Urinary bladder (tissue), 4 donors: ENCODE results near the gene SPACDR. TPM values are rescaled to one million over a fixed set of nuclear protein-coding genes. Genes with fewer than 3 reads are reported as not detected.

Experiments used
- DNase-seq: peaks from one replicate; pipeline ENCODE4 v3.0.0-alpha.2; 2015; ENCODE audit errors: extremely low spot score
- H3K27ac ChIP-seq: one replicate; pipeline ENCODE4 v1.5.1; 2013; ENCODE audit warnings: low read depth, mild to moderate bottlenecking, moderate library complexity
- H3K36me3 ChIP-seq: one replicate; pipeline ENCODE4 v1.6.1; 2013; ENCODE audit warnings: mild to moderate bottlenecking, moderate library complexity; ENCODE audit not compliant: insufficient read depth
- H3K4me1 ChIP-seq: one replicate; pipeline ENCODE4 v1.6.1; 2013; ENCODE audit warnings: mild to moderate bottlenecking, moderate library complexity; ENCODE audit not compliant: insufficient read depth
- H3K4me3 ChIP-seq: one replicate; pipeline ENCODE4 v1.5.1; 2013; ENCODE audit warnings: low read depth, low read length
- WGBS: extraction: QIAGEN DNeasy Blood & Tissue Kit; methylation state at CpG from one replicate; pipeline ENCODE4 v1.1.7; 2013; 5-methylcytosine and 5-hydroxymethylcytosine counted together
- polyA plus RNA-seq: library from polyadenylated mRNA; stranded (reverse); fragments of 200-250 nt; gene quantifications from one replicate; pipeline ENCODE4 v1.2.3, GENCODE V29; 2013
- total RNA-seq: library from RNA; depleted of rRNA; stranded (reverse); fragments of >200 nt; gene quantifications from one replicate; pipeline ENCODE4 v1.2.3, GENCODE V29; 2014
- donor health status: healthy with polysubstance abuse.
- donor health status: healthy.

Gene SPACDR
- total and polyA plus RNA-seq, 2 donors: 0.62 TPM; not detected in 1

DNA sequence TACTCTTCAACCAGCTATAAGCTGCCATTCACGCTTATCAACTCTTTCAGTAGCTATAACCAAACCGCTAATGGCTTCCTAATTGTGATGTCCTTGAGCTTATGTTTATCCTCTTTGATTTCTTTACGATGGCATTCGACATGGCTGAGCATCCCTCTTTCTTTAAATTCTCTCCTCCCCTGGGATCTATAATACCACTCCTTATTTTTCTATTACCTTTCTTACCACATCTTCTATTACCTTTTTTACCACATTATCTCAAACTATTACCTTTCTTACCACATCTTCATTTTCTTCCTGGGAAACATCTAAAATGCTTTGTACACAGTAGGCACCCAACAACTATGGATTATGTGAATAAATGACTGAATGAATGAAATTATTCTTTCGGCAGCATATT lies 48.6 kb downstream of the SPACDR start:
- 83% methylated on average over 5 of the region's 5 CpGs for WGBS
- no peak overlapping the region for H3K4me3 ChIP-seq
- H3K27ac ChIP-seq: no peak overlapping the region
- no peaks in the 10 kb centered on the region for H3K4me1 ChIP-seq
- DNase-seq: no peak
- no peaks in the 10 kb centered on the region for H3K36me3 ChIP-seq

DNA sequence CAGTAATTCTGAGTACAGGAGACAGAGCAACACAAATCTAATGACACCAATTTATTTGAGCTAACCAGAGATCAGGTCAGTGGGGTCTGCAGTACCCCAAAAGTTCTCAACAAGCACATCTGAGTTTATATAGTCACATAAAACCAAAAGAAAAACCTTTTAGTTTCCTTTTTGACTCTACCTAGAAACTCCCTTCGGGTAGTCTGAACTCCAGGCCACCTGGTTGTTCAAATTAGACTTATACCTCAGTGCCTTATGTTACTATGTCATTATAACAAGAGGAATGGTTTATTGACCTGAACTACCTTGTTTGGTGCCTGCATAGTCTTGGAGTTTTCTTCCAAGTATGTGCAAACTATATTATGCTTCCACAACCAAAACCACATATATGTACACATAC lies 50.2 kb downstream of the SPACDR start:
- 90% methylated on average over 1 of the region's 1 CpG for WGBS
- H3K36me3 ChIP-seq: no peaks in the 10 kb centered on the region
- no peak for DNase-seq
- no peak overlapping the region for H3K27ac ChIP-seq
- H3K4me1 ChIP-seq: no peaks in the 10 kb centered on the region
- H3K4me3 ChIP-seq: no peak overlapping the region

DNA sequence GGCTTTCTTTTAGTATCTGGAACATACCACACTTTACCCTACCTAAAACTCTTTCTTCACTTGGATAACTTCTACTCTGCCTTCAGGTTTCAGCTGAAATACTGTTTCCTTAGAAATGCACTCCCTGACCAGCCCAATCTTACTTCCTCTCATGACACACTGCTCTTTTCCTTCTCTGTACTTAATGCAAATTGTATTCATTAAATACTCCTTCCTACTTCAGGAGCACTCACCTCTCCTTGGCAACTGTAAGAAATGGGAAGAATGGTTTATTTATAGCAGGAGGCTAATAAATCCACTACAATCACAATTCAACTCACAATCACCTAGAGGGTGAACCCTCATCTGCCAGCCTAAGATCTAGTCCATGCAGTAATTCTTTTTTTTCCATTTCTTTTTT lies 50.7 kb downstream of the SPACDR start:
- no peak for DNase-seq
- no peak overlapping the region for H3K4me3 ChIP-seq
- H3K27ac ChIP-seq: no peak overlapping the region

DNA sequence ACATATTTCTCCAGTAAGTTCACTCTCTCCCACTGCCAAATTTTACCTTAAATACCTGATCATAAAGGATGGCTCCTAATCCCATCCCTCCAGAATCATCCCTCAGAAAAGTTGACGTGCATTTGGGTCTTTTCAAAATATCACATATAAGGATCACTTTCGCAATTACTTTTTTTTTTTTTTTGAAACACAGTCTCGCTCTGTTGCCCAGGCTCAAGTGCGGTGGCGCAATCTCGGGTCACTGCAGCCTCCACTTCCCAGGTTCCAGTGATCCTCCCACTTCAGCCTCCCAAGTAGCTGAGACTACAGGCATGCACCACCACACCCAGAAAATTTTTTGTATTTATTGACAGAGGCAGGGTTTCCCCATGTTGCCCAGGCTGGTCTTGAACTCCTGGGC lies 53.0 kb downstream of the SPACDR start:
- H3K4me3 ChIP-seq: no peak overlapping the region
- no peaks in the 10 kb centered on the region for H3K36me3 ChIP-seq
- H3K27ac ChIP-seq: no peak overlapping the region
- no peaks in the 10 kb centered on the region for H3K4me1 ChIP-seq
- DNase-seq: no peak
- 96% methylated on average over 6 of the region's 6 CpGs for WGBS

More for the DNA sequence above, 50.7 kb downstream of the SPACDR start:
- H3K4me1 ChIP-seq: no peaks in the 10 kb centered on the region
- no peaks in the 10 kb centered on the region for H3K36me3 ChIP-seq

DNA sequence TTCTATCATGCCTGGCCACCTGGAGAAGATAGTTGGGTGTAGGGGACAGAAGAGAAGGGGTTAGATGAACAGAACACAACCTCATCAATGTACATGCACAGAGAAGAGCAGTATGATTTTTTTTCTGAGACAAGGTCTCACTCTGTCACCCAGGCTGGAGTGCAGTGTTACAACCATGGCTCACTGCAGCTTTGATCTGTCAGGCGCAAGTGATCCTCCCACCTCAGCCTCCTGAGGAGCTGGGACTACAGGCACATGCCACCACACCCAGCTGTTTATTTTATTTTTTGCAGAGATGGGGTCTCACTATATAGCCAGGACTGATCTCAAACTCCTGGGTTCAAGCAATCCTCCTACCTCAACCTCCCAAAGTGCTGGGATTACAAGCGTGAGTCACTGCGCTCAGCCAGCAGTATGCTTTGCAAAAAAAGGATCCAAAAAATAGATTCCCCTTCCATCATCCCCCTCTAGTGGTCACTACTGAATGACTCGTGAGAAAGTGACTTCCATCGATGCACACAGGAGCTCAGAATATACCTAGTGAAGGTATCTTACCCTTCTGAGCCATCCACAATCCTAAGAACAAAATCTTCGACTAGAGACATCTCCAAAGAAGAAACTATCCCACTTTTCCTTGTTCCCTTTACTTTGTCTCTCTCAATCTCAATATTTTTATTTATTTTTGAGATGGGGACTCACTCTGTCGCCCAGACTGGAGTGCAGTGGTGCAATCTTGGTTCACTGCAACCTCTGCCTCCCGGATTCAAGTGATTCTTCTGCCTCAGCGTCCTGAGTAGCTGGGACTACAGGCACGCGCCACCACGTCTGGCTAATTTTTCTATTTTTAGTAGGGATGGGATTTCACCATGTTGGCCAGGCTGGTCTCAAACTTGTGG lies 56.5 kb downstream of the SPACDR start:
- Histone ChIP-seq H3K36me3 (no peaks in the 10 kb centered on the region), H3K4me1 (no peaks in the 10 kb centered on the region), H3K27ac (no peak overlapping the region), H3K4me3 (no peak overlapping the region)
- no peak for DNase-seq
- 50% methylated on average over 12 of the region's 12 CpGs for WGBS

DNA sequence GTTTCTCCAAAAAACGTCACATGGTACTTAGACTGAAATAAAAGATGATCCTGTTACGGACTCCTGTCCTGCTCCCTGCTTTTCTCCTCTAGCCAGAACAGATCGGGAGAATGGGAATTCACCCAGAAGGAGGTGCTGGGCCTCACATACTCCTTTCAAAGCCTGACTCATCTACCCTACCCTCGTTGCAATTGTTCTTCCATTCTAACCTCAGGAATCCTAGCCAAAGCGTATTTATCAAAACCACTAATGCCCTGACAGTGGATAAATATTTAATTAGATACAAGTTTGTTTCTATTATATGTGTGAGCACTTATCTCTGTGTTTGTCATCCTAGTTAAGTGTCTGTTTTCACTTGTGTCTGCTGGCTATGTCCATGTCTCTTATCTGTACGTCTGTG lies 57.3 kb downstream of the SPACDR start:
- H3K36me3 ChIP-seq: no peaks in the 10 kb centered on the region
- WGBS: 59% methylated on average over 6 of the region's 6 CpGs
- no peak for DNase-seq
- no peak overlapping the region for H3K4me3 ChIP-seq
- no peaks in the 10 kb centered on the region for H3K4me1 ChIP-seq
- H3K27ac ChIP-seq: no peak overlapping the region

Other genes with a start within 250 kb of the SPACDR start
- gene PVRIG, start 244.3 kb downstream of the SPACDR start, total RNA-seq: 0.21 TPM
- gene PVRIG, start 244.3 kb downstream of the SPACDR start, polyA plus RNA-seq: 0.77 TPM
- gene SPDYE3, start 156.6 kb downstream of the SPACDR start, total RNA-seq: not detected
- 0.10 TPM for gene SPDYE3, start 156.6 kb downstream of the SPACDR start, polyA plus RNA-seq
- 16.3 TPM for gene PILRB, start 106.1 kb downstream of the SPACDR start, total RNA-seq
- gene PILRB, start 106.1 kb downstream of the SPACDR start, polyA plus RNA-seq: 34.4 TPM
- gene PILRA, start 90.8 kb downstream of the SPACDR start, total RNA-seq: 2.2 TPM
- 27.8 TPM for gene PILRA, start 90.8 kb downstream of the SPACDR start, polyA plus RNA-seq
- gene ZCWPW1, start 35.6 kb downstream of the SPACDR start, total RNA-seq: 4.2 TPM
- gene ZCWPW1, start 35.6 kb downstream of the SPACDR start, polyA plus RNA-seq: 8.7 TPM
- gene MEPCE, start 34.4 kb downstream of the SPACDR start, total RNA-seq: 22.6 TPM
- gene MEPCE, start 34.4 kb downstream of the SPACDR start, polyA plus RNA-seq: 40.4 TPM
- gene PPP1R35, start 27.8 kb downstream of the SPACDR start, total RNA-seq: 5.1 TPM
- 33.6 TPM for gene PPP1R35, start 27.8 kb downstream of the SPACDR start, polyA plus RNA-seq
- gene TSC22D4, start 15.0 kb upstream of the SPACDR start, total RNA-seq: 16.6 TPM
- gene TSC22D4, start 15.0 kb upstream of the SPACDR start, polyA plus RNA-seq: 49.6 TPM
- 1.6 TPM for gene NYAP1, start 19.7 kb upstream of the SPACDR start, total RNA-seq
- 1.5 TPM for gene NYAP1, start 19.7 kb upstream of the SPACDR start, polyA plus RNA-seq
- gene AGFG2, start 74.9 kb upstream of the SPACDR start, total RNA-seq: 9.9 TPM
- gene AGFG2, start 74.9 kb upstream of the SPACDR start, polyA plus RNA-seq: 36.6 TPM
- gene SAP25, start 109.6 kb upstream of the SPACDR start, total RNA-seq: not detected
- gene SAP25, start 109.6 kb upstream of the SPACDR start, polyA plus RNA-seq: 2.5 TPM
- 13.7 TPM for gene LRCH4, start 121.9 kb upstream of the SPACDR start, total RNA-seq
- 33.0 TPM for gene LRCH4, start 121.9 kb upstream of the SPACDR start, polyA plus RNA-seq
- gene FBXO24, start 122.1 kb upstream of the SPACDR start, total RNA-seq: 1.6 TPM
- 0.57 TPM for gene FBXO24, start 122.1 kb upstream of the SPACDR start, polyA plus RNA-seq
- 124 TPM for gene PCOLCE, start 138.1 kb upstream of the SPACDR start, total RNA-seq
- gene PCOLCE, start 138.1 kb upstream of the SPACDR start, polyA plus RNA-seq: 89.5 TPM
- gene MOSPD3, start 148.3 kb upstream of the SPACDR start, total RNA-seq: 5.3 TPM
- gene MOSPD3, start 148.3 kb upstream of the SPACDR start, polyA plus RNA-seq: 30.4 TPM
- 0.69 TPM for gene TFR2, start 177.3 kb upstream of the SPACDR start, total RNA-seq
- gene TFR2, start 177.3 kb upstream of the SPACDR start, polyA plus RNA-seq: 0.81 TPM
- gene ACTL6B, start 192.2 kb upstream of the SPACDR start, total RNA-seq: 0.69 TPM
- gene ACTL6B, start 192.2 kb upstream of the SPACDR start, polyA plus RNA-seq: 0.19 TPM
- gene GNB2, start 209.5 kb upstream of the SPACDR start, total RNA-seq: 51.2 TPM
- 279 TPM for gene GNB2, start 209.5 kb upstream of the SPACDR start, polyA plus RNA-seq
- 17.1 TPM for gene GIGYF1, start 230.0 kb upstream of the SPACDR start, total RNA-seq
- gene GIGYF1, start 230.0 kb upstream of the SPACDR start, polyA plus RNA-seq: 27.2 TPM
- 18.6 TPM for gene POP7, start 241.9 kb upstream of the SPACDR start, total RNA-seq
- 39.1 TPM for gene POP7, start 241.9 kb upstream of the SPACDR start, polyA plus RNA-seq